Right lobe of liver (tissue), 4 donors: ENCODE data around the gene OR51D1.

Source experiments
- POLR2A ChIP-seq: fragments of 450-650 bp; IDR thresholded peaks from one replicate; pipeline ENCODE4 v1.6.1; 2017; ENCODE audit warnings: antibody characterized with exemption, mild to moderate bottlenecking
- TF ChIP-seq, protein P1 (sequence below), 4 donors: fragments of 200-600 bp in 3 of 4; fragments of 450-650 bp in 1 of 4; IDR thresholded peaks; one replicate each; pipeline versions ENCODE4 v1.5.1 to v1.8.0; 2016 to 2022; ENCODE audit warnings: antibody characterized with exemption in 4 of 4, mild to moderate bottlenecking in 2 of 4
- donor health status: DM: no; HTN: no; CAD: no.
- donor health status: DM: no; HTN: no; CAD: no.
- donor health status: DM: no; HTN: yes; CAD: no.

DNA sequence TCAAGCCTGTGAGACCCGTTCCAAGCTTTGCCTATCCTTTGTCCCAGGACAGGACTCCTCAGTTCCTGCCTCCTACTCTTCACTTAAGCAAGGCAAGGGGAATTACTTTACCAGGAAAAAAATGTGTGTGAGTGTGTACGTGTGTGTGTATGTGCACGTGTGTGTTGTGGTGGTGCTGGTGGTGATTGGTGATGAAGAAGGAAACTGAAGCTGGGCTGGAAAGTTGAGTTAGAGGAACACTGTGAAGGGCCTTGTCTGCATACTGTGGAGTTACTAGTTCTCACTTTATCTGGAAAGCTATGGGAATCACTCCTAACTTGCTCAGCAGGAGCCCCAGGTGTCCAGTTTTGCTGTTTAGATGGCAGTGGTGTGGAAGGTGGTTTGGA, 378 bp downstream of the OR51D1 start:
- no peak for TF ChIP-seq POLR2A
- TF ChIP-seq, protein P1, sequence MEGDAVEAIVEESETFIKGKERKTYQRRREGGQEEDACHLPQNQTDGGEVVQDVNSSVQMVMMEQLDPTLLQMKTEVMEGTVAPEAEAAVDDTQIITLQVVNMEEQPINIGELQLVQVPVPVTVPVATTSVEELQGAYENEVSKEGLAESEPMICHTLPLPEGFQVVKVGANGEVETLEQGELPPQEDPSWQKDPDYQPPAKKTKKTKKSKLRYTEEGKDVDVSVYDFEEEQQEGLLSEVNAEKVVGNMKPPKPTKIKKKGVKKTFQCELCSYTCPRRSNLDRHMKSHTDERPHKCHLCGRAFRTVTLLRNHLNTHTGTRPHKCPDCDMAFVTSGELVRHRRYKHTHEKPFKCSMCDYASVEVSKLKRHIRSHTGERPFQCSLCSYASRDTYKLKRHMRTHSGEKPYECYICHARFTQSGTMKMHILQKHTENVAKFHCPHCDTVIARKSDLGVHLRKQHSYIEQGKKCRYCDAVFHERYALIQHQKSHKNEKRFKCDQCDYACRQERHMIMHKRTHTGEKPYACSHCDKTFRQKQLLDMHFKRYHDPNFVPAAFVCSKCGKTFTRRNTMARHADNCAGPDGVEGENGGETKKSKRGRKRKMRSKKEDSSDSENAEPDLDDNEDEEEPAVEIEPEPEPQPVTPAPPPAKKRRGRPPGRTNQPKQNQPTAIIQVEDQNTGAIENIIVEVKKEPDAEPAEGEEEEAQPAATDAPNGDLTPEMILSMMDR (IDR thresholded peaks at IDR 0.05) = no peak
